SK-N-SH treated with all-trans-retinoic acid at 6 μM for 48 hours (cell line): ENCODE data around the gene CAMKK2.

ENCODE experiments used
- ATAC-seq: fragments of 200-7000 bp; cut with Tn5 transposase; 3 replicates; pipeline ENCODE4 v1.9.1; 2020; ENCODE audit warnings: mild to moderate bottlenecking, moderate library complexity
- ARNTL ChIP-seq: fragments of 450-650 bp; formaldehyde crosslinking; IDR thresholded peaks from 2 replicates; pipeline ENCODE4 v1.5.0; 2020; ENCODE audit warnings: low read depth, mild to moderate bottlenecking, moderate library complexity, borderline replicate concordance
- BACH2 ChIP-seq: fragments of 250-450 bp; sonication (Bioruptor Pico); IDR thresholded peaks from 2 replicates; pipeline ENCODE4 v1.9.0; 2021; ENCODE audit warnings: mild to moderate bottlenecking, borderline replicate concordance
- CREB5 ChIP-seq: fragments of 250-450 bp; sonication (Bioruptor Pico); IDR thresholded peaks from 2 replicates; pipeline ENCODE4 v1.5.1; 2020; ENCODE audit warnings: low read depth, mild to moderate bottlenecking, moderate library complexity
- CSDC2 ChIP-seq: fragments of 250-450 bp; sonication (Bioruptor Pico); IDR thresholded peaks from 2 replicates; pipeline ENCODE4 v1.5.0; 2020; ENCODE audit warnings: mild to moderate bottlenecking, moderate library complexity
- CSRNP3 ChIP-seq: fragments of 250-450 bp; sonication (Bioruptor Pico); IDR thresholded peaks from 2 replicates; pipeline ENCODE4 v1.5.1; 2021; ENCODE audit warnings: mild to moderate bottlenecking, moderate library complexity
- ESRRG ChIP-seq: fragments of 250-450 bp; sonication (Bioruptor Pico); IDR thresholded peaks from 2 replicates; pipeline ENCODE4 v1.6.1; 2021; ENCODE audit warnings: mild to moderate bottlenecking
- GLIS3 ChIP-seq: fragments of 250-450 bp; sonication (Bioruptor Pico); IDR thresholded peaks from 2 replicates; pipeline ENCODE4 v1.5.0; 2020; ENCODE audit warnings: mild to moderate bottlenecking, moderate library complexity
- ISL1 ChIP-seq: fragments of 250-450 bp; sonication (Bioruptor Pico); IDR thresholded peaks from 2 replicates; pipeline ENCODE4 v2.1.2; 2022; ENCODE audit warnings: mild to moderate bottlenecking, moderate library complexity
- OSR1 ChIP-seq: fragments of 250-450 bp; sonication (Bioruptor Pico); IDR thresholded peaks from 2 replicates; pipeline ENCODE4 v1.8.0; 2022; ENCODE audit warnings: moderate library complexity, mild to moderate bottlenecking, inconsistent platforms
- PATZ1 ChIP-seq: fragments of 250-450 bp; sonication (Bioruptor Pico); IDR thresholded peaks from 2 replicates; pipeline ENCODE4 v1.8.0; 2020; ENCODE audit warnings: mild to moderate bottlenecking, moderate library complexity, borderline replicate concordance
- POU6F1 ChIP-seq: fragments of 250-450 bp; sonication (Bioruptor Pico); IDR thresholded peaks from 2 replicates; pipeline ENCODE4 v1.8.0; 2021; ENCODE audit warnings: low read depth, mild to moderate bottlenecking, moderate library complexity, borderline replicate concordance
- PPARA ChIP-seq: fragments of 250-450 bp; sonication (Bioruptor Pico); IDR thresholded peaks from 2 replicates; pipeline ENCODE4 v1.5.0; 2020; ENCODE audit warnings: mild to moderate bottlenecking, borderline replicate concordance
- RARB ChIP-seq: fragments of 250-450 bp; sonication (Bioruptor Pico); IDR thresholded peaks from 2 replicates; pipeline ENCODE4 v1.8.0; 2021; ENCODE audit warnings: mild to moderate bottlenecking, moderate library complexity
- SNAI2 ChIP-seq: fragments of 250-450 bp; sonication (Bioruptor Pico); IDR thresholded peaks from 2 replicates; pipeline ENCODE4 v1.5.0; 2020; ENCODE audit warnings: mild to moderate bottlenecking, moderate library complexity
- TCF4 ChIP-seq: fragments of 250-450 bp; sonication (Bioruptor Pico); IDR thresholded peaks from 2 replicates; pipeline ENCODE4 v1.8.0; 2021; ENCODE audit warnings: mild to moderate bottlenecking, moderate library complexity, borderline replicate concordance
- TOX ChIP-seq: fragments of 250-450 bp; sonication (Bioruptor Pico); IDR thresholded peaks from 2 replicates; pipeline ENCODE4 v1.8.0; 2021; ENCODE audit warnings: mild to moderate bottlenecking, moderate library complexity, borderline replicate concordance
- TSHZ2 ChIP-seq: fragments of 250-450 bp; sonication (Bioruptor Pico); IDR thresholded peaks from 2 replicates; pipeline ENCODE4 v1.5.0; 2020; ENCODE audit warnings: mild to moderate bottlenecking, moderate library complexity
- ZC3H10 ChIP-seq: fragments of 250-450 bp; sonication (Bioruptor Pico); IDR thresholded peaks from 2 replicates; pipeline ENCODE4 v1.5.1; 2021; ENCODE audit warnings: mild to moderate bottlenecking, moderate library complexity
- ZFP3 ChIP-seq: fragments of 250-450 bp; sonication (Bioruptor Pico); IDR thresholded peaks from 2 replicates; pipeline ENCODE4 v1.5.0; 2020; ENCODE audit warnings: mild to moderate bottlenecking, moderate library complexity
- ZFP30 ChIP-seq: fragments of 450-650 bp; formaldehyde crosslinking; IDR thresholded peaks from 2 replicates; pipeline ENCODE4 v1.5.0; 2022; ENCODE audit warnings: mild to moderate bottlenecking, moderate library complexity
- ZNF565 ChIP-seq: fragments of 450-650 bp; formaldehyde crosslinking; conservative IDR thresholded peaks from 2 replicates; pipeline ENCODE4 v1.5.0; 2020; ENCODE audit warnings: low read depth, mild to moderate bottlenecking, moderate library complexity
- ZNF70 ChIP-seq: fragments of 450-650 bp; formaldehyde crosslinking; IDR thresholded peaks from 2 replicates; pipeline ENCODE4 v1.5.0; 2020; ENCODE audit warnings: mild to moderate bottlenecking, moderate library complexity
- ZNF8 ChIP-seq: fragments of 450-650 bp; formaldehyde crosslinking; IDR thresholded peaks from 2 replicates; pipeline ENCODE4 v1.5.0; 2020; ENCODE audit warnings: mild to moderate bottlenecking, moderate library complexity

CAMKK2 gene

GRCh38 chr12:121223292-121224285, 72.9 kb downstream of the CAMKK2 start:
- ATAC-seq, result peak; percentile 54; the same call in 2 of the 3 replicates
- TF ChIP-seq ARNTL (CRISPR knock-in tag) (no peak), ZNF565 (CRISPR knock-in tag) (no peak), SNAI2 (CRISPR knock-in tag) (no peak), RARB (CRISPR knock-in tag) (no peak), TSHZ2 (CRISPR knock-in tag) (no peak), ISL1 (CRISPR knock-in tag) (no peak), POU6F1 (CRISPR knock-in tag) (no peak), OSR1 (CRISPR knock-in tag) (no peak), ZFP3 (CRISPR knock-in tag) (no peak), CSDC2 (CRISPR knock-in tag) (no peak), ESRRG (no peak), ZNF8 (CRISPR knock-in tag) (no peak), PATZ1 (CRISPR knock-in tag) (no peak), GLIS3 (no peak), ZC3H10 (CRISPR knock-in tag) (no peak), ZNF70 (CRISPR knock-in tag) (no peak), CREB5 (CRISPR knock-in tag) (no peak), BACH2 (no peak), PPARA (CRISPR knock-in tag) (no peak)

- no peak for ATAC-seq
- TF ChIP-seq PPARA (CRISPR knock-in tag) (no peak), BACH2 (no peak), ARNTL (CRISPR knock-in tag) (no peak), ISL1 (CRISPR knock-in tag) (no peak), ESRRG (no peak), PATZ1 (CRISPR knock-in tag) (no peak), TCF4 (CRISPR knock-in tag) (no peak), TSHZ2 (CRISPR knock-in tag) (no peak), ZC3H10 (CRISPR knock-in tag) (no peak), CSRNP3 (CRISPR knock-in tag) (no peak), ZFP3 (CRISPR knock-in tag) (no peak), SNAI2 (CRISPR knock-in tag) (no peak), TOX (CRISPR knock-in tag) (no peak), ZFP30 (no peak), ZNF70 (CRISPR knock-in tag) (no peak)
Measured at GRCh38 chr12:121222847-121223246, 73.7 kb downstream of the CAMKK2 start.
